ENCODE measurements around the gene BSG. TPM values are rescaled to one million over a fixed set of nuclear protein-coding genes. Genes with fewer than 3 reads are reported as not detected.

The BSG gene
- total RNA-seq, 3 donors from 2014 or later = 270 to 515 (median 282) TPM

- no peaks in the 10 kb centered on the region for H3K27me3 ChIP-seq
- no peaks in the 10 kb centered on the region for H3K36me3 ChIP-seq
- intact Hi-C loops (cut with DNase I; ENCODE audit: low total_unique reads) = no loop called here
- H3K4me3 ChIP-seq = peak overlapping the region; percentile 19 to 61 (median 39)
- no peak for DNase-seq (ENCODE audit: low spot score in 2 of 2)
- H3K4me1 ChIP-seq = peaks cover 0 to 6% of the 10 kb centered on the region in 2 donors
- peak overlapping the region in 1 of 2 donors; percentile 68 for H3K27ac ChIP-seq
- no peaks in the 10 kb centered on the region for H3K9me3 ChIP-seq
- TF ChIP-seq POLR2A (IDR thresholded peaks at IDR 0.05) = no peak
- TF ChIP-seq CTCF (IDR thresholded peaks at IDR 0.05) = no peak
- no peak for TF ChIP-seq POLR2AphosphoS5 (IDR thresholded peaks at IDR 0.05)
Measured at GRCh38 chr19:610071-610800, 37.8 kb downstream of the BSG start.

DNA sequence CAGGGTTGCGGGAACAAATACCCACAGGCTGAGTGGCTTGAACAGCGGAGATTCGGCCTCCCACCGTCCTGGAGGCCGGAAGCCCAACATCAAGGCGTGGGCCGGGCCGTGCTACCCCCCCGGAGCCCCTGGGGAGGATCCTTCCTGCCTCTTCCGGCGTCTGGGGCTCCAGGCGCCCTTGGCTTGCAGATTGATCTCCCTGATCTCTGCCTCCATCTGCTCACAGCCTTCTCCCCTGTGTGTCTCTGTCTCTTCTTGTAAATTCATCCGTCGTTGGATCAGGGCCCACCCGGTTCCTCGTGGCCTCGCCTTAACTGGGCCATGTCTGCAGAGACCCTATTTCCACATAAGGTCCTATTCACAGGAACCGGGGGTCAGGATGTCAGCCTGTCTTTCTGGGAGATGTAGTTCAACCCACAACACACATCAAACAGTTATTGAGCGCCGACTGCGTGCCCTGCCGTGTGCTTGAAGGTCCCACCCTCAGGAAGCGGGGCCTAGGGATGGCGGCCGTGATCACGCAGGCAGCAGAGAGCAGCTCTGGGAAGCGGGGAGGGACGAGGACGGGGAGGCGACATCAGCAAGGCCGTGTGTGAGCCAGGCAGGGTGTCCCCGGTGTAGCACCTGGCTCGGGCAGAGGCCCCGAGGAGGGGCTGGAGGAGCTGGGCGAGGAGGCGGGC is 38.5 kb downstream of the BSG start:
- TF ChIP-seq CTCF (IDR thresholded peaks at IDR 0.05) (no peak), POLR2A (IDR thresholded peaks at IDR 0.05) (no peak), POLR2AphosphoS5 (IDR thresholded peaks at IDR 0.05) (no peak)
- intact Hi-C loops (cut with DNase I; ENCODE audit: low total_unique reads) = no loop called here
- no peaks in the 10 kb centered on the region for H3K9me3 ChIP-seq
- H3K36me3 ChIP-seq = no peaks in the 10 kb centered on the region
- peaks cover 0 to 6% of the 10 kb centered on the region in 2 donors for H3K4me1 ChIP-seq
- H3K27ac ChIP-seq = peak overlapping the region in 1 of 2 donors; percentile 68
- DNase-seq (ENCODE audit: low spot score in 2 of 2) = no peak
- peak overlapping the region; percentile 19 to 61 (median 39) for H3K4me3 ChIP-seq
- no peaks in the 10 kb centered on the region for H3K27me3 ChIP-seq

DNA sequence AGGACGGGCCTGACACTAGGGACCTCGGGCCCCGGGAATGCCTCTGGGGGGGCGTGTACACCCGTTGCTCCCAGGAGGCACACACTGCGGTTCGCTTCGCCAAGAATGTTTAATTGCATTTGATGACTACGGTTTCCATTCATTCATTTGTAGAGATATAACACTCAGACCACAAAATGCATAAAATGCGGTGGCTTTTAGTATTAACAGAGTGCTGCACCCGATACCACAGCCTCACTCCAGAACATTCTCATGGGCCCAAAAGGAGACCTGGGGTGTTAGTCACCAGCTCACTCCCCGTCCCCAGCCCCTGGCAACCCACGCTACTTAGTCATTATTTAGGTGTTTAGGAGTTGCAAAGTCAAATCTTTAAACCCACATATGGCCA is 39.1 kb downstream of the BSG start:
- intact Hi-C loops (cut with DNase I; ENCODE audit: low total_unique reads) = no loop called here
- no peak for TF ChIP-seq POLR2A (IDR thresholded peaks at IDR 0.05)
- no peak for TF ChIP-seq POLR2AphosphoS5 (IDR thresholded peaks at IDR 0.05)
- TF ChIP-seq CTCF (IDR thresholded peaks at IDR 0.05) = no peak
- Histone ChIP-seq H3K27ac (peak overlapping the region in 1 of 2 donors; percentile 68), H3K4me3 (no peak overlapping the region), H3K9me3 (no peaks in the 10 kb centered on the region), H3K4me1 (peaks cover 0 to 6% of the 10 kb centered on the region in 2 donors), H3K27me3 (no peaks in the 10 kb centered on the region), H3K36me3 (no peaks in the 10 kb centered on the region)
- no peak for DNase-seq (ENCODE audit: low spot score in 2 of 2)

DNA sequence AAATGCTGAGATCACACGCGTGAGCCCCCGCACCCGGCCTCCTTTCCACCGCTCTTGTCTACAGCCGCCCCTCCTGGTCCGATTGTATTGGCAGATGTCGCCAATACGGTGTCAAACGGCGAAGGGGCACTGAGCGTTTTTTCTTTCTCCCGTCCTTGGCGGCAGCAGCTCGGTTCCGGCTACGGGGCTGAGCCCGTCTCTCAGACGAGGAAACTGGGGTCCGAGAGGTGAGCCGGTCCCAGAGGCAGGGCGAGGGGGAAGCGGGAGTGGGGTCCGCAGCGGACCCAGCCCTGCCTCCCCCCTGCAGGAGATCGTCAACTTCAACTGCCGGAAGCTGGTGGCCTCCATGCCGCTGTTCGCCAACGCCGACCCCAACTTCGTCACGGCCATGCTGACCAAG is 40.5 kb downstream of the BSG start:
- Histone ChIP-seq H3K27ac (no peak overlapping the region), H3K27me3 (no peaks in the 10 kb centered on the region), H3K4me1 (peaks cover 0 to 6% of the 10 kb centered on the region in 2 donors), H3K4me3 (no peak overlapping the region), H3K36me3 (no peaks in the 10 kb centered on the region), H3K9me3 (no peaks in the 10 kb centered on the region)
- intact Hi-C loops (cut with DNase I; ENCODE audit: low total_unique reads) = no loop called here
- no peak for DNase-seq (ENCODE audit: low spot score in 2 of 2)
- no peak for TF ChIP-seq POLR2A (IDR thresholded peaks at IDR 0.05)
- no peak for TF ChIP-seq POLR2AphosphoS5 (IDR thresholded peaks at IDR 0.05)
- TF ChIP-seq CTCF (IDR thresholded peaks at IDR 0.05) = no peak

Data from breast epithelium (tissue), 4 donors.